Astrocyte (in vitro differentiated cells and primary cell): ENCODE measurements around the gene C3orf52. TPM values are rescaled to one million over a fixed set of nuclear protein-coding genes. Genes with fewer than 3 reads are reported as not detected.

Source experiments
- DNase-seq: peaks from one replicate; pipeline ENCODE4 v3.0.0-alpha.2; 2010; ENCODE audit warnings: low read depth
- FAIRE-seq: peaks from 2 replicates; lab custom pipeline; 2011; peaks lifted over from hg19 to GRCh38; lab: Jason Lieb, UNC
- H2AFZ ChIP-seq: 2 replicates; pipeline ENCODE4 v1.6.0; 2012; ENCODE audit warnings: low read depth, low read length, inconsistent platforms
- H3K27ac ChIP-seq: 2 replicates; pipeline ENCODE4 v1.5.1; 2011; ENCODE audit warnings: low read depth, low read length, inconsistent platforms
- H3K27me3 ChIP-seq: 2 replicates; pipeline ENCODE4 v1.6.0; 2011; ENCODE audit warnings: low read length, inconsistent platforms; ENCODE audit not compliant: insufficient read depth
- H3K36me3 ChIP-seq: 2 replicates; pipeline ENCODE4 v1.5.1; 2011; ENCODE audit warnings: low read length, inconsistent platforms; ENCODE audit not compliant: insufficient read depth
- H3K4me1 ChIP-seq: 2 replicates; pipeline ENCODE4 v1.5.1; 2011; ENCODE audit warnings: low read length, inconsistent platforms; ENCODE audit not compliant: insufficient read depth
- H3K4me2 ChIP-seq: 2 replicates; pipeline ENCODE4 v1.6.0; 2012; ENCODE audit warnings: low read length, inconsistent platforms
- H3K4me3 ChIP-seq: 2 replicates; pipeline ENCODE4 v1.5.1; 2011; ENCODE audit warnings: low read depth, mild to moderate bottlenecking, low read length, inconsistent platforms; ENCODE audit not compliant: insufficient read depth
- H3K79me2 ChIP-seq: 2 replicates; pipeline ENCODE4 v1.6.0; 2012; ENCODE audit warnings: mild to moderate bottlenecking, low read length, inconsistent platforms; ENCODE audit not compliant: insufficient read depth
- H3K9ac ChIP-seq: 2 replicates; pipeline ENCODE4 v1.6.0; 2012; ENCODE audit warnings: mild to moderate bottlenecking, low read length, inconsistent platforms
- H3K9me3 ChIP-seq: 2 replicates; pipeline ENCODE4 v1.5.1; 2012; ENCODE audit warnings: low read depth, mild to moderate bottlenecking, low read length, inconsistent platforms; ENCODE audit not compliant: insufficient read depth
- H4K20me1 ChIP-seq: 2 replicates; pipeline ENCODE4 v1.6.0; 2012; ENCODE audit warnings: low read length, inconsistent platforms; ENCODE audit not compliant: insufficient read depth
- H3K27ac Mint-ChIP-seq: one replicate; pipeline ENCODE4 v1.8.0; 2021; ENCODE audit warnings: mild to moderate bottlenecking, mixed read lengths; ENCODE audit not compliant: unreplicated experiment
- H3K27me3 Mint-ChIP-seq: one replicate; pipeline ENCODE4 v1.8.0; 2021; ENCODE audit warnings: low read depth, mixed read lengths; ENCODE audit not compliant: unreplicated experiment
- H3K36me3 Mint-ChIP-seq: one replicate; pipeline ENCODE4 v1.8.0; 2021; ENCODE audit warnings: low read depth, mixed read lengths; ENCODE audit not compliant: unreplicated experiment
- H3K4me1 Mint-ChIP-seq: one replicate; pipeline ENCODE4 v1.8.0; 2021; ENCODE audit warnings: low read depth, mixed read lengths; ENCODE audit not compliant: unreplicated experiment
- H3K4me3 Mint-ChIP-seq: one replicate; pipeline ENCODE4 v1.8.0; 2021; ENCODE audit warnings: mild to moderate bottlenecking, moderate library complexity, mixed read lengths; ENCODE audit not compliant: unreplicated experiment
- H3K9me3 Mint-ChIP-seq: one replicate; pipeline ENCODE4 v1.8.0; 2021; ENCODE audit warnings: mild to moderate bottlenecking, mixed read lengths; ENCODE audit not compliant: unreplicated experiment
- EZH2 ChIP-seq: IDR thresholded peaks from 2 replicates; pipeline ENCODE4 v1.6.1; 2012; ENCODE audit warnings: mild to moderate bottlenecking, low read length, inconsistent platforms; ENCODE audit not compliant: insufficient read depth
- total RNA-seq: library from RNA; stranded (reverse); gene quantifications from 2 replicates; pipeline ENCODE4 v1.2.1, GENCODE V29; 2021
- TF ChIP-seq, protein P1 (sequence below): IDR thresholded peaks from 2 replicates; pipeline ENCODE4 v1.5.1; 2011; ENCODE audit warnings: low read depth, mild to moderate bottlenecking, inconsistent platforms, low read length, moderate library complexity; ENCODE audit not compliant: insufficient read depth

The C3orf52 gene
- total RNA-seq, 1 donor from 2014 or later, result 21.9 TPM

DNA sequence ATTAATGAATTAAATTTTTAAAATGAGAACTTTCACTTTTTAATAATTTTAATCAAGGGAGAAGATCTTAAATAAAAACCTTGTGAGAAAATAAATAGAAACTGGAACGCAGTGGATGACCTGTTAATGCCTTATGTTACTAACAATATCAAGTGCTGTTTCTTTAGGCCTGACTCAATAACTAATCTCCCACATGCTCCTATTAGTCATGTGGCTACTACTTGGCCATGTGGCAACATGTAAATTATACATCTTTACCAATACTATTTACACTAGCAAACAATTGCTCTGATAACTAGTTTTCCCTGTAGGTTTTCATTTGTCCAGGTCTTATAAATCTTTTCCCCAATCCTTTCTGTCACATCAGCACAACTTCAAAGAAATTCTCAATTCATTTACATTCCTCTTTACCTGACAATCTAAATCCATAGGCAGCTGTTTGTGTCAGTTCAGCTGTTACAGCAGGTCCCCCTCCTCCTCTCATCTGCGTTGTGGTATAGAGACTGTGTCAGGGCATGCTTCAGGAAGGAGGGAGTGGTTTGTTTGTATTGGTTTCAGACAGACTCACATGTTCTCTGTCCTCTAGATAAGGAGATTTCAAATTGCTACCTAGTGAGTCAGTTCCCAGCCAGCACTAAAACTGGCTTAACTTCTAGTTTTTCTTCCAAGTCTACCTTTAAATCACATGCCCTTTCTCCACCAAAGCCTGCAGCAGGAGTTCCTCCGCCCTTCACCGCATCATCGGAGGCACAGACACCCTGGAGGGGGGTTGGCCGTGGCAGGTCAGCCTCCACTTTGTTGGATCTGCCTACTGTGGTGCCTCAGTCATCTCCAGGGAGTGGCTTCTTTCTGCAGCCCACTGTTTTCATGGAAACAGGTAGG, 11.3 kb upstream of the C3orf52 start:
- Mint-ChIP-seq H3K27me3 (no peaks in the 10 kb centered on the region), H3K9me3 (peaks cover 5% of the 10 kb centered on the region), H3K36me3 (no peaks in the 10 kb centered on the region), H3K27ac (peak overlapping the region; percentile 97), H3K4me1 (peaks cover 17% of the 10 kb centered on the region), H3K4me3 (peak overlapping the region; percentile 31)
- no peak for TF ChIP-seq EZH2
- Histone ChIP-seq H3K9ac (peak overlapping the region; percentile 71), H4K20me1 (no peaks in the 10 kb centered on the region), H3K4me2 (peak overlapping the region; percentile 72), H3K27ac (peak overlapping the region; percentile 84), H2AFZ (peak overlapping the region; percentile 47), H3K4me1 (peaks cover 21% of the 10 kb centered on the region), H3K27me3 (no peaks in the 10 kb centered on the region), H3K4me3 (no peak overlapping the region), H3K36me3 (no peaks in the 10 kb centered on the region), H3K79me2 (no peaks in the 10 kb centered on the region), H3K9me3 (no peaks in the 10 kb centered on the region)
- DNase-seq, result peak; percentile 98
- FAIRE-seq, result peak; percentile 94

DNA sequence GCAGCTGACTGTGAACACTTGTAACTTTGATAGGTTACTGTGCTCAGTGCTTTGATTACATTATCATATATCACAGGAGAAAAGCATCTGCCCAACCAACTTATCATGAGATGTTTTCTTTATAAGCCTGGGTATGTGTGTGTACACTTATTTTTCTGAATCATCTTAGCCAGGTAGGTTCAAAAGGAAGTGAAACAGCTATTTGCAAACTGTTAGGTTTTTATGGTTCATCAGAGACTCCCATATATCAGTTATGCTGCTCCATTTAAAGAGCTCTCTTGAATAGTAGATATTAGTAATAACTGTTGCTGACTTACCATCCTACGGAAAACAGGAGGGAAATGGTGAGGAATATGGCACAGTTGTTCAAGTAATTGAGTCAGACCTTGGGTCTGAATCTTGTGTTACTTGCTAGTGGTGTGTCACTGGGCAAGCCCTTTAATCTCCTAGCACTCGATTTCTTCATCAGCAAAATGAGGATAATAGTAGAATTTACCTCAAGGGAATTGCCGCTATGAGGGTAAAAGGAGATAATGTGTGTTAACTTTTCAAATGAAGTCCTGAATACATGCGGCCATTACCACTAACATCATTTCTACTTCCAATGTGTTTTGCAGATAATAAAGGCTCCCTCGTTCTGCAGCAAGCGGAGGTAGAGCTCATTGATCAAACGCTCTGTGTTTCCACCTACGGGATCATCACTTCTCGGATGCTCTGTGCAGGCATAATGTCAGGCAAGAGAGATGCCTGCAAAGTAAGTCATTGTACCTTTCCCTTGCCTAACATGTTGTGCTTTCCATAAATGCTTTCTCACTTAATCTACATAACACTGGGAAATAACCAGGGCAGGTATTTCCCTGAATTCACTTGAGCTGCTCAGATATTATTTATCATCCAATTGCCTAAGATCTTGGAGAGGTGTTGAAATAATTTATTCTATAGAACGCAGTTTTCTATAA, 7.8 kb upstream of the C3orf52 start:
- Mint-ChIP-seq H3K27me3 (no peaks in the 10 kb centered on the region), H3K27ac (no peak overlapping the region), H3K4me1 (peaks cover 17% of the 10 kb centered on the region), H3K36me3 (no peaks in the 10 kb centered on the region), H3K9me3 (peaks cover 3% of the 10 kb centered on the region), H3K4me3 (no peak overlapping the region)
- DNase-seq, result no peak
- Histone ChIP-seq H2AFZ (no peak overlapping the region), H4K20me1 (no peaks in the 10 kb centered on the region), H3K27ac (no peak overlapping the region), H3K9me3 (no peaks in the 10 kb centered on the region), H3K4me2 (no peak overlapping the region), H3K4me1 (peaks cover 21% of the 10 kb centered on the region), H3K4me3 (no peak overlapping the region), H3K36me3 (no peaks in the 10 kb centered on the region), H3K27me3 (no peaks in the 10 kb centered on the region), H3K9ac (no peak overlapping the region), H3K79me2 (no peaks in the 10 kb centered on the region)
- no peak for TF ChIP-seq EZH2
- TF ChIP-seq, protein P1, sequence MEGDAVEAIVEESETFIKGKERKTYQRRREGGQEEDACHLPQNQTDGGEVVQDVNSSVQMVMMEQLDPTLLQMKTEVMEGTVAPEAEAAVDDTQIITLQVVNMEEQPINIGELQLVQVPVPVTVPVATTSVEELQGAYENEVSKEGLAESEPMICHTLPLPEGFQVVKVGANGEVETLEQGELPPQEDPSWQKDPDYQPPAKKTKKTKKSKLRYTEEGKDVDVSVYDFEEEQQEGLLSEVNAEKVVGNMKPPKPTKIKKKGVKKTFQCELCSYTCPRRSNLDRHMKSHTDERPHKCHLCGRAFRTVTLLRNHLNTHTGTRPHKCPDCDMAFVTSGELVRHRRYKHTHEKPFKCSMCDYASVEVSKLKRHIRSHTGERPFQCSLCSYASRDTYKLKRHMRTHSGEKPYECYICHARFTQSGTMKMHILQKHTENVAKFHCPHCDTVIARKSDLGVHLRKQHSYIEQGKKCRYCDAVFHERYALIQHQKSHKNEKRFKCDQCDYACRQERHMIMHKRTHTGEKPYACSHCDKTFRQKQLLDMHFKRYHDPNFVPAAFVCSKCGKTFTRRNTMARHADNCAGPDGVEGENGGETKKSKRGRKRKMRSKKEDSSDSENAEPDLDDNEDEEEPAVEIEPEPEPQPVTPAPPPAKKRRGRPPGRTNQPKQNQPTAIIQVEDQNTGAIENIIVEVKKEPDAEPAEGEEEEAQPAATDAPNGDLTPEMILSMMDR, result no peak
- FAIRE-seq, result no peak

DNA sequence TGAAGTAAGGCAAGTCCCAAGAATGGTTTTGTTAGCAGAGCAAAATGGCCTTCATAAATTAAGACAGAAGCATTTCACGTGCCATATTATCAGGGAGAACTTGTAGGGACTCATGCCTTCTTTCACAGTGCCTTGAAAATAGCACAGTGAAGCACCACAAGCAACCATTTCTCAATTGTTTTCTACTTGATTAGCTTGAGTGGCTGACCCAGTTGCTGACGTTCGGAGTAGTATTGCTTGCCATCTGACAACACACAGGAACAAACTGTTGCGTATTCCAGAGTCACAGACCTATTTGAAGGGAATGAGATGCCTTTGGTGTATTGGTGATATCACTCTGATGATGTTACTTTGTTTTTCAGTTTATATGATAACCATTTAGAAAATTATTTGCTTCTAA, 3.0 kb upstream of the C3orf52 start:
- Histone ChIP-seq H2AFZ (no peak overlapping the region), H4K20me1 (peaks cover 10% of the 10 kb centered on the region), H3K9me3 (no peaks in the 10 kb centered on the region), H3K4me2 (no peak overlapping the region), H3K9ac (no peak overlapping the region), H3K4me1 (peaks cover 14% of the 10 kb centered on the region), H3K4me3 (no peak overlapping the region), H3K27ac (no peak overlapping the region), H3K27me3 (no peaks in the 10 kb centered on the region), H3K79me2 (peaks cover 12% of the 10 kb centered on the region), H3K36me3 (no peaks in the 10 kb centered on the region)
- H3K4me3 Mint-ChIP-seq, result no peak overlapping the region
- TF ChIP-seq, protein P1, result no peak
- no peak for TF ChIP-seq EZH2
- FAIRE-seq, result no peak
- H3K27me3 Mint-ChIP-seq, result no peaks in the 10 kb centered on the region
- peaks cover 6% of the 10 kb centered on the region for H3K4me1 Mint-ChIP-seq
- DNase-seq, result no peak
- H3K9me3 Mint-ChIP-seq, result no peaks in the 10 kb centered on the region
- no peak overlapping the region for H3K27ac Mint-ChIP-seq
- no peaks in the 10 kb centered on the region for H3K36me3 Mint-ChIP-seq
